ENCODE data around the gene S100A14.

DNA sequence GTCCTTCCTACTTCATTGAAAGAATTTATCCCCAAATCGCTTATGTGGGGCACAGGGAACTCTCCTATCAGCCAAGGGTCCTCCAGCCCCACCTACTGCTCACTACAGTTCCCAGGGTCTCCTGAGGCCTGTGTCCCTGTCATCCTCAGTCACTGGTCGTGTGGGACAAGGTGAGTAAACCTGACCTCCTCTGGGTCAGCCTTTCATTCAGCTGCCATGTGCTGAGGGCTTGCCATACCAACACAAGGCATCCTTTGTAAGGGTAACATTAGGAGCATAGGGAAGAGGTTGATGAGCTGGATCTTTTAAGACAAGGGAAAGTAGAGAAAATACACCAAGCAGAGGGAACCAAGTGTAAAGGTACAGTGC lies 31.2 kb upstream of the S100A14 start:
- TF ChIP-seq EZH2 (IDR thresholded peaks at IDR 0.05; ENCODE audit: insufficient read depth, poor library complexity, severe bottlenecking) (no peak), EZH2phosphoT487 (IDR thresholded peaks at IDR 0.05; ENCODE audit: insufficient read depth, low read depth) (no peak)

All from GM23248 (cell line).